ENCODE data around the gene EYS. TPM values are rescaled to one million over a fixed set of nuclear protein-coding genes. Genes with fewer than 3 reads are reported as not detected.

EYS gene
- total RNA-seq, 1 donor from 2014 or later, result not detected

- H3K4me3 Mint-ChIP-seq (ENCODE audit: unreplicated experiment), result no peak overlapping the region
- TF ChIP-seq, protein P1, sequence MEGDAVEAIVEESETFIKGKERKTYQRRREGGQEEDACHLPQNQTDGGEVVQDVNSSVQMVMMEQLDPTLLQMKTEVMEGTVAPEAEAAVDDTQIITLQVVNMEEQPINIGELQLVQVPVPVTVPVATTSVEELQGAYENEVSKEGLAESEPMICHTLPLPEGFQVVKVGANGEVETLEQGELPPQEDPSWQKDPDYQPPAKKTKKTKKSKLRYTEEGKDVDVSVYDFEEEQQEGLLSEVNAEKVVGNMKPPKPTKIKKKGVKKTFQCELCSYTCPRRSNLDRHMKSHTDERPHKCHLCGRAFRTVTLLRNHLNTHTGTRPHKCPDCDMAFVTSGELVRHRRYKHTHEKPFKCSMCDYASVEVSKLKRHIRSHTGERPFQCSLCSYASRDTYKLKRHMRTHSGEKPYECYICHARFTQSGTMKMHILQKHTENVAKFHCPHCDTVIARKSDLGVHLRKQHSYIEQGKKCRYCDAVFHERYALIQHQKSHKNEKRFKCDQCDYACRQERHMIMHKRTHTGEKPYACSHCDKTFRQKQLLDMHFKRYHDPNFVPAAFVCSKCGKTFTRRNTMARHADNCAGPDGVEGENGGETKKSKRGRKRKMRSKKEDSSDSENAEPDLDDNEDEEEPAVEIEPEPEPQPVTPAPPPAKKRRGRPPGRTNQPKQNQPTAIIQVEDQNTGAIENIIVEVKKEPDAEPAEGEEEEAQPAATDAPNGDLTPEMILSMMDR (IDR thresholded peaks at IDR 0.05; ENCODE audit: unreplicated experiment), result no peak
- no peaks in the 10 kb centered on the region for H3K36me3 Mint-ChIP-seq (ENCODE audit: low read depth, unreplicated experiment)
- no peak for DNase-seq (ENCODE audit: low spot score)
- peaks cover 5% of the 10 kb centered on the region for H3K9me3 Mint-ChIP-seq (ENCODE audit: unreplicated experiment)
- H3K4me1 Mint-ChIP-seq (ENCODE audit: unreplicated experiment), result no peaks in the 10 kb centered on the region
- H3K27me3 Mint-ChIP-seq (ENCODE audit: unreplicated experiment), result no peaks in the 10 kb centered on the region
- no peak overlapping the region for H3K27ac Mint-ChIP-seq (ENCODE audit: unreplicated experiment)
Observed at GRCh38 chr6:64415926-64416325, 1291.1 kb downstream of the EYS start.

GRCh38 chr6:64411226-64411625 lies 1295.8 kb downstream of the EYS start:
- Mint-ChIP-seq H3K27me3 (ENCODE audit: unreplicated experiment) (no peaks in the 10 kb centered on the region), H3K4me1 (ENCODE audit: unreplicated experiment) (no peaks in the 10 kb centered on the region), H3K27ac (ENCODE audit: unreplicated experiment) (no peak overlapping the region), H3K4me3 (ENCODE audit: unreplicated experiment) (no peak overlapping the region), H3K9me3 (ENCODE audit: unreplicated experiment) (no peaks in the 10 kb centered on the region), H3K36me3 (ENCODE audit: low read depth, unreplicated experiment) (no peaks in the 10 kb centered on the region)
- no peak for DNase-seq (ENCODE audit: low spot score)
- TF ChIP-seq, protein P1 (IDR thresholded peaks at IDR 0.05; ENCODE audit: unreplicated experiment), result no peak

DNA sequence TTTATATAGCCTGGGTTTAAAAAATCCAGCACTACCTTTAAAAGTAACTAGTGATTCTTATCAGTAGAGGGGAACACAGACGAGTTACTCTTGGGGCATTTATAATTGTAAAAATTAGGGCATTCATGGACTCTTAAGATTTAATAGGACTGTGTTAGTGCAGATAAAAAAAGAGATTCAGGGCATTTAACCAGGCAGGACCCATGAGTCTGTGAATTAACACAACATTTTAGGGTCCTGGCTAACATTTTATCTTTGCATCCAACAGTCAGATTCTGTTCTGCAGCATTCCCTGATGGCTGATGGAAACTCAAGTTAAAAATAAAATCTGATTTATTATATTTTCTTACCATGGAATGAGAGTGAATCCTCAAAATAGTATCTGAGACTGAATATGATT lies 1297.1 kb downstream of the EYS start:
- H3K36me3 Mint-ChIP-seq (ENCODE audit: low read depth, unreplicated experiment), result no peaks in the 10 kb centered on the region
- H3K27ac Mint-ChIP-seq (ENCODE audit: unreplicated experiment), result no peak overlapping the region
- H3K9me3 Mint-ChIP-seq (ENCODE audit: unreplicated experiment), result no peaks in the 10 kb centered on the region
- no peaks in the 10 kb centered on the region for H3K4me1 Mint-ChIP-seq (ENCODE audit: unreplicated experiment)
- TF ChIP-seq, protein P1 (IDR thresholded peaks at IDR 0.05; ENCODE audit: unreplicated experiment), result no peak
- H3K4me3 Mint-ChIP-seq (ENCODE audit: unreplicated experiment), result no peak overlapping the region
- no peaks in the 10 kb centered on the region for H3K27me3 Mint-ChIP-seq (ENCODE audit: unreplicated experiment)
- no peak for DNase-seq (ENCODE audit: low spot score)

DNA sequence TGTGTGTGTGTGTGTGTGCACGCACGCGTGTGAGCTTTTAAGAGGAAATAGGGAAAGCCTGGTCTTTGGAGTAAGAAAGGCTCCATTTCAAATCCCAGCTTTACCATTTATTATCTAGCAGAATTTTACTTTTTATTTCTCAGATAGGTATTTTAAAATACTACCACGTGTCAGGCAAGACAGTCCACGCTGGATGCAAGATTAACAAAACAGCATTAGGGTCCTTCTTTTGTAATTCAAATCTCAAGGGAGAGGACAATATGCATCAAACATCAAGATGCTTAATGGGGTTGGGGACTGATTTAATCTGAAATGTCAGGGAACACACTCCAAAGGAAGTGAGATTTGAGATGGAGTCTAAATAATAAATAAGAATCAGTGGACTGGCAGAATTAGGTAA lies 1302.6 kb downstream of the EYS start:
- no peaks in the 10 kb centered on the region for H3K4me1 Mint-ChIP-seq (ENCODE audit: unreplicated experiment)
- H3K36me3 Mint-ChIP-seq (ENCODE audit: low read depth, unreplicated experiment), result no peaks in the 10 kb centered on the region
- DNase-seq (ENCODE audit: low spot score), result no peak
- H3K27ac Mint-ChIP-seq (ENCODE audit: unreplicated experiment), result no peak overlapping the region
- no peak overlapping the region for H3K4me3 Mint-ChIP-seq (ENCODE audit: unreplicated experiment)
- TF ChIP-seq, protein P1 (IDR thresholded peaks at IDR 0.05; ENCODE audit: unreplicated experiment), result no peak
- no peaks in the 10 kb centered on the region for H3K9me3 Mint-ChIP-seq (ENCODE audit: unreplicated experiment)
- H3K27me3 Mint-ChIP-seq (ENCODE audit: unreplicated experiment), result no peaks in the 10 kb centered on the region

DNA sequence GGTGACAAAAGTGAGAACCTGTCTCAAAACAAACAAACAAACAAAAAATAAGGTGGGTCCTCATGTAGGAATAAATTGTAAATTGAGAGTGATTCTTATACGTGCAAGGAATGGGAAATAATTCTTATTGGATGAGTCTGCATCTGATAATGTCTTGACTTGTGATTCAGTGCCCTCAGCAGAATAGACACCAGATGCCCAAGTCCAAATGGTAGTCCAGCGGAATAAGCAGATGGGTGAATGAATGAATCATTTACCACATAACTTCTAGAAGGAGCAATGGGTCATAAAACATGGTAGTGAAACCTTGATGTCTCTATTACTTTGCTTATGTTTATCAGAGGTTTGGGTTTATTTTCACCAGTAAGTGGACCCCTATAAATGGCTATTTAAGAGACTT lies 1323.7 kb downstream of the EYS start:
- Mint-ChIP-seq H3K4me3 (ENCODE audit: unreplicated experiment) (no peak overlapping the region), H3K9me3 (ENCODE audit: unreplicated experiment) (no peaks in the 10 kb centered on the region), H3K27ac (ENCODE audit: unreplicated experiment) (no peak overlapping the region), H3K4me1 (ENCODE audit: unreplicated experiment) (no peaks in the 10 kb centered on the region), H3K36me3 (ENCODE audit: low read depth, unreplicated experiment) (no peaks in the 10 kb centered on the region), H3K27me3 (ENCODE audit: unreplicated experiment) (peaks cover 2% of the 10 kb centered on the region)
- TF ChIP-seq, protein P1 (IDR thresholded peaks at IDR 0.05; ENCODE audit: unreplicated experiment), result no peak
- no peak for DNase-seq (ENCODE audit: low spot score)

Measured in endothelial cell (in vitro differentiated cells).